Stomach (tissue), 4 donors: Measurements from ENCODE around the gene RNF182.

Source experiments
- EP300 ChIP-seq: sonication (generic); formaldehyde crosslinking; IDR thresholded peaks from one replicate; pipeline ENCODE4 v1.6.1; 2017; ENCODE audit warnings: antibody characterized with exemption
- POLR2A ChIP-seq, 4 donors: fragments of 450-650 bp; IDR thresholded peaks; one replicate each; pipeline ENCODE4 v1.6.1; 2016; ENCODE audit warnings: antibody characterized with exemption in 4 of 4, control low read depth in 2 of 4, mild to moderate bottlenecking in 1 of 4, moderate library complexity in 1 of 4
- POLR2AphosphoS5 ChIP-seq, 3 donors: sonication (generic); formaldehyde crosslinking; IDR thresholded peaks; one replicate each; pipeline ENCODE4 v1.6.1; 2016; ENCODE audit warnings: antibody characterized with exemption in 3 of 3
- TF ChIP-seq, protein P1 (sequence below), 7 experiments: fragments of 450-650 bp in 4 of 7; fragments of 200-600 bp in 3 of 7; sonication (generic) in 3 of 7; IDR thresholded peaks; one replicate each; pipeline ENCODE4 v1.5.1; 2016 to 2019; ENCODE audit warnings: antibody characterized with exemption in 7 of 7, control low read depth in 2 of 7, mild to moderate bottlenecking in 1 of 7

DNA sequence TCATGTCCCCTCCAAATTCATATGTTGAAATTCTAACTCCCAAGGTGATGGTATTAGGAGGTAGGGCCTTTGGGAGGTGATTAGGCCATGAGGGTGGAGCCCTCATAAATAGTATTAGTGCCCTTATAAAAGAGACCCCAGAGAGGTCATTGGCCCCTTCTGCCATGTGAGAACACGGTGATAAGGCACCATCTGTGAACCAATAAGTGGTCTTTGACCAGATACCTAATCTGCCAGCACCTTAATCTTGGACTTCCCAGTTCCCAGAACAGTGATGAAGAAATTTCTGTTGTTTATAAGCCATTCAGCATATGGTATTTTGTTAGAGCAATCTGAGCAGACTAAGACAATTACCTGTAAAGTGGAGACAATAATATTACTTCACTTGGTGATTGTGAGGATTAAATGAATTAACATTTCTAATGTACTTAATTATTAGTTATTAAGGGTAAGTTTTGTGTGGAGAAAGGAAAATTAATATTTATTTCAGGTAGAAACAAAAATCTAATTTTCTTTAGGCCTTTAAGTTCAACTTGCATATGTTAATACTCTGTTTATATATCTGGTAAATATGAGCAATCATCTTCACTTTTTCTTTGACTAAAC is 7.1 kb downstream of the RNF182 start:
- TF ChIP-seq, protein P1, sequence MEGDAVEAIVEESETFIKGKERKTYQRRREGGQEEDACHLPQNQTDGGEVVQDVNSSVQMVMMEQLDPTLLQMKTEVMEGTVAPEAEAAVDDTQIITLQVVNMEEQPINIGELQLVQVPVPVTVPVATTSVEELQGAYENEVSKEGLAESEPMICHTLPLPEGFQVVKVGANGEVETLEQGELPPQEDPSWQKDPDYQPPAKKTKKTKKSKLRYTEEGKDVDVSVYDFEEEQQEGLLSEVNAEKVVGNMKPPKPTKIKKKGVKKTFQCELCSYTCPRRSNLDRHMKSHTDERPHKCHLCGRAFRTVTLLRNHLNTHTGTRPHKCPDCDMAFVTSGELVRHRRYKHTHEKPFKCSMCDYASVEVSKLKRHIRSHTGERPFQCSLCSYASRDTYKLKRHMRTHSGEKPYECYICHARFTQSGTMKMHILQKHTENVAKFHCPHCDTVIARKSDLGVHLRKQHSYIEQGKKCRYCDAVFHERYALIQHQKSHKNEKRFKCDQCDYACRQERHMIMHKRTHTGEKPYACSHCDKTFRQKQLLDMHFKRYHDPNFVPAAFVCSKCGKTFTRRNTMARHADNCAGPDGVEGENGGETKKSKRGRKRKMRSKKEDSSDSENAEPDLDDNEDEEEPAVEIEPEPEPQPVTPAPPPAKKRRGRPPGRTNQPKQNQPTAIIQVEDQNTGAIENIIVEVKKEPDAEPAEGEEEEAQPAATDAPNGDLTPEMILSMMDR (IDR thresholded peaks at IDR 0.05), result no peak
- TF ChIP-seq POLR2AphosphoS5 (IDR thresholded peaks at IDR 0.05) (no peak), EP300 (no peak), POLR2A (IDR thresholded peaks at IDR 0.05) (no peak)
